ENCODE measurements around the gene GNB1.
A peak's percentile ranks its signal among the peaks of the same experiment; 100 is the strongest.

The GNB1 gene

DNA sequence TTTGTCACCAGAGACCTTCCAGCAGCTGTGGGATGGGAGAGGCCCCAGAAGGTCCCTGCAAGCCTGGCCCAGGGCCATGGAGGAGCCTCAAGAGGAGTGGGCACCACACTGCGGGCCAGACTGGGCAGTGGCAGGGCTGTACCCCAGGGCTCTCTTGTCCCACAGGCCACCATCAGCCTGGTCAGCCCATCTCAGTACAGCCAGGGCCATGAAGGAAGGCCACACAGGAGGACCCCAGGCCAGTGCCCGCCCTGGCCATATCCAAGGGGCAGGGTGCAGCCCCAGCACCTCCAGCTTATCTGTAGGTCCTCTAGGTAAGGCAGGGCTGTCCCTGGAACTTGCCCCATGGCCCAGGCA lies 3.1 kb upstream of the GNB1 start:
- TF ChIP-seq, protein P1, sequence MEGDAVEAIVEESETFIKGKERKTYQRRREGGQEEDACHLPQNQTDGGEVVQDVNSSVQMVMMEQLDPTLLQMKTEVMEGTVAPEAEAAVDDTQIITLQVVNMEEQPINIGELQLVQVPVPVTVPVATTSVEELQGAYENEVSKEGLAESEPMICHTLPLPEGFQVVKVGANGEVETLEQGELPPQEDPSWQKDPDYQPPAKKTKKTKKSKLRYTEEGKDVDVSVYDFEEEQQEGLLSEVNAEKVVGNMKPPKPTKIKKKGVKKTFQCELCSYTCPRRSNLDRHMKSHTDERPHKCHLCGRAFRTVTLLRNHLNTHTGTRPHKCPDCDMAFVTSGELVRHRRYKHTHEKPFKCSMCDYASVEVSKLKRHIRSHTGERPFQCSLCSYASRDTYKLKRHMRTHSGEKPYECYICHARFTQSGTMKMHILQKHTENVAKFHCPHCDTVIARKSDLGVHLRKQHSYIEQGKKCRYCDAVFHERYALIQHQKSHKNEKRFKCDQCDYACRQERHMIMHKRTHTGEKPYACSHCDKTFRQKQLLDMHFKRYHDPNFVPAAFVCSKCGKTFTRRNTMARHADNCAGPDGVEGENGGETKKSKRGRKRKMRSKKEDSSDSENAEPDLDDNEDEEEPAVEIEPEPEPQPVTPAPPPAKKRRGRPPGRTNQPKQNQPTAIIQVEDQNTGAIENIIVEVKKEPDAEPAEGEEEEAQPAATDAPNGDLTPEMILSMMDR (IDR thresholded peaks at IDR 0.05; ENCODE audit: poor library complexity, severe bottlenecking), result no peak
- Histone ChIP-seq H3K9me3 (ENCODE audit: severe bottlenecking) (no peaks in the 10 kb centered on the region), H3K4me1 (ENCODE audit: insufficient read depth, poor library complexity, severe bottlenecking) (peaks cover 17% of the 10 kb centered on the region), H3K36me3 (ENCODE audit: low read depth) (no peaks in the 10 kb centered on the region), H3K27me3 (ENCODE audit: insufficient read depth, poor library complexity, severe bottlenecking) (no peaks in the 10 kb centered on the region), H3K27ac (ENCODE audit: poor library complexity, severe bottlenecking) (no peak overlapping the region), H3K4me3 (ENCODE audit: severe bottlenecking) (no peak overlapping the region)
- no peak for ATAC-seq (ENCODE audit: low read depth)
- no peak for DNase-seq (ENCODE audit: low spot score)

DNA sequence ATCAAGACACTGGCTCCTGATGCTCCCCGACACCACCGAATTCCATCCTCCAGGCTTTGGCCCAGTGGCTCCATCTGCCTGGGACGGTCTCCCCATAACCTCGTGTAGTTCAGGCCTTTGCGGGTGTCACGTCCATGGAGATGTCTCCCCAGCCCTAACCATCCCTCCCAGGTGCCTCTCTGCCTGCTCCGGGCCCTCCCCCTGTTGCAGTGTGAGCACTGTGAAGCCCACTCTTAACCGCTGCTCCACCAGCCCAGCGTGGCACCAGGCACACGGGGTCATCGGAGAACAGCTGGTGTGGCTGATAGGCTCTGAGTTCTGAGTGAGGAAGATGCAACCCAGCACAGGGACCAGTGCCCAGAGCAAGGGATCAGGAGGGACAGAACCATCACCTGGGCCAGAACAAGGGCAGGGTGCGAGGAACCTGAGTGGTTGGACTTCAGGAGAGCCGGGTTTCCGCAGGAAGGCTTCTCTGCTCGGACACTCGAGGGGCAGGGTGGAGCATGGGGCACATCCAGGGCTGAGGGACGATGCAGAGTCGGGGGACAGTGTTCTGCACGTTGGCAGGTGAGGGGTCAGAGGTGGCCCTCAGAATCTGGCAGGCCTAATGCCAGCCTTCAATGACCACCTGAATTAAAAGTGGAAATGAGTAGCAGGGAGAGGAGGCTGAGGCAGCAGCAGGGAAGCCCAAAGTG lies 2.6 kb upstream of the GNB1 start:
- TF ChIP-seq, protein P1 (IDR thresholded peaks at IDR 0.05; ENCODE audit: poor library complexity, severe bottlenecking), result no peak
- no peaks in the 10 kb centered on the region for H3K27me3 ChIP-seq (ENCODE audit: insufficient read depth, poor library complexity, severe bottlenecking)
- H3K36me3 ChIP-seq (ENCODE audit: low read depth), result peaks cover 1% of the 10 kb centered on the region
- ATAC-seq (ENCODE audit: low read depth) (no peak), DNase-seq (ENCODE audit: low spot score) (no peak)
- no peak overlapping the region for H3K4me3 ChIP-seq (ENCODE audit: severe bottlenecking)
- peaks cover 22% of the 10 kb centered on the region for H3K4me1 ChIP-seq (ENCODE audit: insufficient read depth, poor library complexity, severe bottlenecking)
- no peaks in the 10 kb centered on the region for H3K9me3 ChIP-seq (ENCODE audit: severe bottlenecking)
- no peak overlapping the region for H3K27ac ChIP-seq (ENCODE audit: poor library complexity, severe bottlenecking)

DNA sequence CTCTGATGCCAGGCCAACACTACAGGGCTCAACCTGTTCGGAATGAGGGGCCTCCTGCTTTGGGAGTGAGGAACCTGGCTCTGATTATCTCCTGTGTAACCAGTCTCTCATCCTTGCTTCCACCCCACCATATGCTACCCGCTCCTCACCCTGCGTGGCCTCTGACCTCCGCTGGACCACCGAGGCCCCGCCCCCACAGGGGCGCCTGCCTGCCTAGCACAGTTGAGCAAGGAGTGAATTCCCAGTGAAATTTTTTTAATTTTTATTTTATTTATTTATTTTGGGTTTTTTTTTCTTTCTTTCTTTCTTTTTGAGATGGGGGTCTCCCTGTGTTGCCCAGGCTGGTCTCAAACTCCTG lies 1.9 kb upstream of the GNB1 start:
- TF ChIP-seq, protein P1 (IDR thresholded peaks at IDR 0.05; ENCODE audit: poor library complexity, severe bottlenecking), result no peak
- DNase-seq (ENCODE audit: low spot score), result no peak
- ATAC-seq (ENCODE audit: low read depth), result no peak
- no peaks in the 10 kb centered on the region for H3K9me3 ChIP-seq (ENCODE audit: severe bottlenecking)
- no peak overlapping the region for H3K4me3 ChIP-seq (ENCODE audit: severe bottlenecking)
- peak overlapping the region; percentile 91 for H3K27ac ChIP-seq (ENCODE audit: poor library complexity, severe bottlenecking)
- H3K27me3 ChIP-seq (ENCODE audit: insufficient read depth, poor library complexity, severe bottlenecking), result no peaks in the 10 kb centered on the region
- H3K36me3 ChIP-seq (ENCODE audit: low read depth), result peaks cover 8% of the 10 kb centered on the region
- peaks cover 27% of the 10 kb centered on the region for H3K4me1 ChIP-seq (ENCODE audit: insufficient read depth, poor library complexity, severe bottlenecking)

DNA sequence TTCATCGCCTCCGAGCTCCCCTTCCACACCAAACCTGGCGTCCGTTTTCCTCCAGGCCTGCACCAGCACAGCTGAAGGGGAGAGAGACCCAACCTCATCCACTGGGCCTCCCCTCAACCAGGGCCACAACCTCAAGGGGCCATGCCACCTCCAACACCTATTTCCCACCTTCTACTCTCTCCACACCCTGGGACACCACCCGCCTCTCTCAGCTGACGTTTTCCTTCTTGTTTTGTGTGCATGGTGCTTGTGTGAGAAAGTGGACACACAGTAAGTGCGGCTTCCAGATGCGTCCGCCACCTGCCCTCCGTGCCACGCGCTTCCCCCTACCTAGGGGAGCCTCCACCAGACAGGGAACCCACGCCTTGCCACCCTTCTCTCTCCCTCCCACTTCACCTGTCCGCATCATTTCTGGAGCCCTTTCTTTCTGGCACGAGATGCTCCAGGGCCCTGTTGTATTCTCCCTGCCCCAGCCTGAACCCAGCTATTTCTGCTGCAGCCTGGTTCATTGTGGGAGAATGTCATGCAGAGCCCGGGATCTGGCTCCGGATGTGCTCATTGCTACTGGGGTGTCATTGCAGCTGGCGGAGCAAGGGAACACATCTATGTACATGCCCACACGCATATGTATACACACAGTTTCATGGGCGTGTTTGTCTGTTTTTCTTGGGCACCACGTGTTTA lies 1.3 kb upstream of the GNB1 start:
- Histone ChIP-seq H3K27ac (ENCODE audit: poor library complexity, severe bottlenecking) (peak overlapping the region; percentile 91), H3K4me3 (ENCODE audit: severe bottlenecking) (peak overlapping the region; percentile 99), H3K4me1 (ENCODE audit: insufficient read depth, poor library complexity, severe bottlenecking) (peaks cover 31% of the 10 kb centered on the region), H3K36me3 (ENCODE audit: low read depth) (peaks cover 10% of the 10 kb centered on the region), H3K27me3 (ENCODE audit: insufficient read depth, poor library complexity, severe bottlenecking) (no peaks in the 10 kb centered on the region), H3K9me3 (ENCODE audit: severe bottlenecking) (no peaks in the 10 kb centered on the region)
- ATAC-seq (ENCODE audit: low read depth), result peak; percentile 16; the same call in 2 of the 3 replicates
- no peak for DNase-seq (ENCODE audit: low spot score)
- TF ChIP-seq, protein P1 (IDR thresholded peaks at IDR 0.05; ENCODE audit: poor library complexity, severe bottlenecking), result no peak

Data from RWPE2 (cell line).